GM23338 (cell line): ENCODE measurements around the gene PPP1R3F. TPM values are rescaled to one million over a fixed set of nuclear protein-coding genes. Genes with fewer than 3 reads are reported as not detected.

Source experiments
- ATAC-seq: fragments of 200-7000 bp; cut with Tn5 transposase; 3 replicates; pipeline ENCODE4 v1.9.1; 2020
- DNase-seq: peaks from one replicate; pipeline ENCODE4 v3.0.0-alpha.2; 2015; ENCODE audit warnings: low spot score
- H2AFZ ChIP-seq: fragments of 200-600 bp; sonication (generic); 2 replicates; pipeline ENCODE4 v1.8.0; 2016; ENCODE audit warnings: antibody characterized with exemption, mild to moderate bottlenecking, moderate library complexity
- H3F3A ChIP-seq: fragments of 200-600 bp; sonication (generic); replicated peaks from 2 replicates; pipeline ENCODE4 v1.8.0; 2017; ENCODE audit warnings: antibody characterized with exemption, mixed run types, low read depth
- H3K27ac ChIP-seq: fragments of 200-600 bp; sonication (generic); 2 replicates; pipeline ENCODE4 v1.6.1; 2016; ENCODE audit warnings: low read depth
- H3K27me3 ChIP-seq: fragments of 200-600 bp; sonication (generic); 2 replicates; pipeline ENCODE4 v1.8.0; 2016; ENCODE audit warnings: mild to moderate bottlenecking, mixed run types, moderate library complexity; ENCODE audit not compliant: insufficient read depth
- H3K36me3 ChIP-seq: fragments of 200-600 bp; sonication (generic); 2 replicates; pipeline ENCODE4 v1.8.0; 2016; ENCODE audit warnings: mild to moderate bottlenecking; ENCODE audit not compliant: insufficient read depth
- H3K4me1 ChIP-seq: fragments of 200-600 bp; sonication (generic); 2 replicates; pipeline ENCODE4 v1.8.0; 2016; ENCODE audit warnings: mild to moderate bottlenecking, moderate library complexity; ENCODE audit not compliant: insufficient read depth
- H3K4me2 ChIP-seq: fragments of 200-600 bp; sonication (generic); 2 replicates; pipeline ENCODE4 v1.7.1; 2017; ENCODE audit warnings: mixed run types
- H3K4me3 ChIP-seq: fragments of 200-600 bp; sonication (generic); 2 replicates; pipeline ENCODE4 v1.6.1; 2016; ENCODE audit warnings: mixed run types
- H3K79me2 ChIP-seq: fragments of 200-600 bp; sonication (generic); replicated peaks from 2 replicates; pipeline ENCODE4 v1.8.0; 2017; ENCODE audit warnings: mild to moderate bottlenecking; ENCODE audit not compliant: insufficient read depth
- H3K9me2 ChIP-seq: fragments of 200-600 bp; sonication (generic); 2 replicates; pipeline ENCODE4 v1.8.0; 2017; ENCODE audit not compliant: insufficient read depth
- H4K20me1 ChIP-seq: fragments of 200-600 bp; sonication (generic); replicated peaks from 2 replicates; pipeline ENCODE4 v1.8.0; 2017; ENCODE audit warnings: mild to moderate bottlenecking; ENCODE audit not compliant: insufficient read depth
- H3K27ac Mint-ChIP-seq: 2 replicates; pipeline ENCODE4 v1.8.0; 2020; ENCODE audit warnings: inconsistent platforms, mild to moderate bottlenecking, moderate library complexity, mixed read lengths
- H3K27me3 Mint-ChIP-seq: 3 replicates; pipeline ENCODE4 v1.8.0; 2022; ENCODE audit warnings: low read depth, mild to moderate bottlenecking, moderate library complexity, mixed read lengths, inconsistent platforms; ENCODE audit not compliant: insufficient read depth, poor library complexity
- H3K36me3 Mint-ChIP-seq: 3 replicates; pipeline ENCODE4 v1.8.0; 2021; ENCODE audit warnings: low read depth, mild to moderate bottlenecking, inconsistent platforms, moderate library complexity, mixed read lengths
- H3K4me1 Mint-ChIP-seq: 3 replicates; pipeline ENCODE4 v1.8.0; 2020; ENCODE audit warnings: mild to moderate bottlenecking, inconsistent platforms, mixed read lengths
- H3K4me3 Mint-ChIP-seq: 3 replicates; pipeline ENCODE4 v1.8.0; 2021; ENCODE audit warnings: moderate library complexity, mild to moderate bottlenecking, inconsistent platforms, mixed read lengths
- H3K9me3 Mint-ChIP-seq: 3 replicates; pipeline ENCODE4 v1.8.0; 2020; ENCODE audit warnings: moderate library complexity, mild to moderate bottlenecking, inconsistent platforms, mixed read lengths
- JUNB ChIP-seq: IDR thresholded peaks from one replicate; pipeline ENCODE4 v1.6.1; 2016; ENCODE audit warnings: antibody characterized with exemption; ENCODE audit not compliant: unreplicated experiment
- POLR2AphosphoS5 ChIP-seq: IDR thresholded peaks from 2 replicates; pipeline ENCODE4 v1.6.1; 2016; ENCODE audit warnings: antibody characterized with exemption, low read depth
- STAT1 ChIP-seq: IDR thresholded peaks from one replicate; pipeline ENCODE4 v1.6.1; 2016; ENCODE audit warnings: antibody characterized with exemption; ENCODE audit not compliant: unreplicated experiment
- polyA plus RNA-seq: library from polyadenylated mRNA; unstranded; fragments of >200 nt; fragmentation: Nextera tagmentation; extraction: Ambion mirVana; gene quantifications from 2 replicates; pipeline ENCODE4 v1.2.1, GENCODE V29; 2016
- total RNA-seq: library from RNA; depleted of rRNA; stranded (reverse); fragments of >200 nt; shearing (Covaris generic); gene quantifications from 2 replicates; pipeline ENCODE4 v1.2.3, GENCODE V29; 2014
- TF ChIP-seq, protein P1 (sequence below): IDR thresholded peaks from 2 replicates; pipeline ENCODE4 v1.6.1; 2016; ENCODE audit warnings: antibody characterized with exemption
- TF ChIP-seq, protein P2 (sequence below), 2 experiments: fragments of 200-600 bp in 1 of 2; sonication (generic) in 1 of 2; conservative IDR thresholded peaks; 2 replicates each; pipeline versions ENCODE4 v1.5.1 to v1.6.1; 2016 to 2017; ENCODE audit warnings: antibody characterized with exemption in 2 of 2, low read depth in 2 of 2, mild to moderate bottlenecking in 2 of 2, moderate library complexity in 1 of 2
- TF ChIP-seq, protein P3 (sequence below): IDR thresholded peaks from one replicate; pipeline ENCODE4 v1.6.1; 2018; ENCODE audit warnings: antibody characterized with exemption; ENCODE audit not compliant: unreplicated experiment
- TF ChIP-seq, protein P4 (sequence below): fragments of 250-450 bp; sonication (Bioruptor Pico); IDR thresholded peaks from 2 replicates; pipeline ENCODE4 v1.5.0; 2020; ENCODE audit warnings: mild to moderate bottlenecking, moderate library complexity

PPP1R3F gene
- total and polyA plus RNA-seq, 2 experiments from 2014 or later: 3.1 to 11.3 TPM

DNA sequence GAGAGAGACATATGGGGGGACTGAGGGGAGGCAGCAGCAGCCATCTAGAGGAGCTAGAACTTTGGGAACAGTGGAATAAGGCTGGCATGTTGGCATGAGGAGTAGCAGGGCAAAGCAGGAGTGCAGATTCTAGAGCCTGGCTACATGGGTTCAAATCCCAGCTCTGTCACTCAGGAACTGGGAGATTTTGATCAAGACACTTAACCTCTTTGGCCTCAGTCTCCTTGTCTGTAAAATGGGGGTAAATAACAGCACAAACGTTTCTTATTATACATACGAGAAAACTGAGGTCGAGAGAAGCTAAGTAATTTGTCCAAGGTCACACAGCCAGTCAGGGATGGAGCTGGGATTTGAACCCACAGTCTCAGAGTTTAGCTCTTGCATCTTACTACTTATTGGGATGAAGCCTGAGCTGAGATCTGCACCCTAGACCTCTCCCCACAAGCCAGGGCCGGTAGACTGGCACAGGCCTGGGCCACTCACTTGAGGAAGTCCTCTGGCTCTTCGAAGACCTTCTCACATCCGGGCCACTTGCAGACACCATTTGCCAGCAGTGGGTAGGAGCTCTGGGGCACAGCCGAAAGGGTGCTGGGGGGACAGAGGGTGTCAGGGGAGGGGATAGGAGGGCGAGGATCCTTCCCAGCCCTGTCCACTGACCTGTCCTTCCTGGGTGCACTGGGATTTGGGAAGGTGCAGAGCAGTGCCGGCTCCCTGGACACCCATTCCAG lies 13.2 kb upstream of the PPP1R3F start (continued):
- TF ChIP-seq, protein P1, sequence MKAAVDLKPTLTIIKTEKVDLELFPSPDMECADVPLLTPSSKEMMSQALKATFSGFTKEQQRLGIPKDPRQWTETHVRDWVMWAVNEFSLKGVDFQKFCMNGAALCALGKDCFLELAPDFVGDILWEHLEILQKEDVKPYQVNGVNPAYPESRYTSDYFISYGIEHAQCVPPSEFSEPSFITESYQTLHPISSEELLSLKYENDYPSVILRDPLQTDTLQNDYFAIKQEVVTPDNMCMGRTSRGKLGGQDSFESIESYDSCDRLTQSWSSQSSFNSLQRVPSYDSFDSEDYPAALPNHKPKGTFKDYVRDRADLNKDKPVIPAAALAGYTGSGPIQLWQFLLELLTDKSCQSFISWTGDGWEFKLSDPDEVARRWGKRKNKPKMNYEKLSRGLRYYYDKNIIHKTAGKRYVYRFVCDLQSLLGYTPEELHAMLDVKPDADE: no peak
- TF ChIP-seq, protein P2, sequence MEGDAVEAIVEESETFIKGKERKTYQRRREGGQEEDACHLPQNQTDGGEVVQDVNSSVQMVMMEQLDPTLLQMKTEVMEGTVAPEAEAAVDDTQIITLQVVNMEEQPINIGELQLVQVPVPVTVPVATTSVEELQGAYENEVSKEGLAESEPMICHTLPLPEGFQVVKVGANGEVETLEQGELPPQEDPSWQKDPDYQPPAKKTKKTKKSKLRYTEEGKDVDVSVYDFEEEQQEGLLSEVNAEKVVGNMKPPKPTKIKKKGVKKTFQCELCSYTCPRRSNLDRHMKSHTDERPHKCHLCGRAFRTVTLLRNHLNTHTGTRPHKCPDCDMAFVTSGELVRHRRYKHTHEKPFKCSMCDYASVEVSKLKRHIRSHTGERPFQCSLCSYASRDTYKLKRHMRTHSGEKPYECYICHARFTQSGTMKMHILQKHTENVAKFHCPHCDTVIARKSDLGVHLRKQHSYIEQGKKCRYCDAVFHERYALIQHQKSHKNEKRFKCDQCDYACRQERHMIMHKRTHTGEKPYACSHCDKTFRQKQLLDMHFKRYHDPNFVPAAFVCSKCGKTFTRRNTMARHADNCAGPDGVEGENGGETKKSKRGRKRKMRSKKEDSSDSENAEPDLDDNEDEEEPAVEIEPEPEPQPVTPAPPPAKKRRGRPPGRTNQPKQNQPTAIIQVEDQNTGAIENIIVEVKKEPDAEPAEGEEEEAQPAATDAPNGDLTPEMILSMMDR (conservative IDR thresholded peaks at IDR 0.05; ENCODE audit: low read depth in 2 of 2): no peak
- TF ChIP-seq STAT1: no peak
- TF ChIP-seq JUNB: no peak
- TF ChIP-seq, protein P3, sequence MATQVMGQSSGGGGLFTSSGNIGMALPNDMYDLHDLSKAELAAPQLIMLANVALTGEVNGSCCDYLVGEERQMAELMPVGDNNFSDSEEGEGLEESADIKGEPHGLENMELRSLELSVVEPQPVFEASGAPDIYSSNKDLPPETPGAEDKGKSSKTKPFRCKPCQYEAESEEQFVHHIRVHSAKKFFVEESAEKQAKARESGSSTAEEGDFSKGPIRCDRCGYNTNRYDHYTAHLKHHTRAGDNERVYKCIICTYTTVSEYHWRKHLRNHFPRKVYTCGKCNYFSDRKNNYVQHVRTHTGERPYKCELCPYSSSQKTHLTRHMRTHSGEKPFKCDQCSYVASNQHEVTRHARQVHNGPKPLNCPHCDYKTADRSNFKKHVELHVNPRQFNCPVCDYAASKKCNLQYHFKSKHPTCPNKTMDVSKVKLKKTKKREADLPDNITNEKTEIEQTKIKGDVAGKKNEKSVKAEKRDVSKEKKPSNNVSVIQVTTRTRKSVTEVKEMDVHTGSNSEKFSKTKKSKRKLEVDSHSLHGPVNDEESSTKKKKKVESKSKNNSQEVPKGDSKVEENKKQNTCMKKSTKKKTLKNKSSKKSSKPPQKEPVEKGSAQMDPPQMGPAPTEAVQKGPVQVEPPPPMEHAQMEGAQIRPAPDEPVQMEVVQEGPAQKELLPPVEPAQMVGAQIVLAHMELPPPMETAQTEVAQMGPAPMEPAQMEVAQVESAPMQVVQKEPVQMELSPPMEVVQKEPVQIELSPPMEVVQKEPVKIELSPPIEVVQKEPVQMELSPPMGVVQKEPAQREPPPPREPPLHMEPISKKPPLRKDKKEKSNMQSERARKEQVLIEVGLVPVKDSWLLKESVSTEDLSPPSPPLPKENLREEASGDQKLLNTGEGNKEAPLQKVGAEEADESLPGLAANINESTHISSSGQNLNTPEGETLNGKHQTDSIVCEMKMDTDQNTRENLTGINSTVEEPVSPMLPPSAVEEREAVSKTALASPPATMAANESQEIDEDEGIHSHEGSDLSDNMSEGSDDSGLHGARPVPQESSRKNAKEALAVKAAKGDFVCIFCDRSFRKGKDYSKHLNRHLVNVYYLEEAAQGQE: no peak

DNA sequence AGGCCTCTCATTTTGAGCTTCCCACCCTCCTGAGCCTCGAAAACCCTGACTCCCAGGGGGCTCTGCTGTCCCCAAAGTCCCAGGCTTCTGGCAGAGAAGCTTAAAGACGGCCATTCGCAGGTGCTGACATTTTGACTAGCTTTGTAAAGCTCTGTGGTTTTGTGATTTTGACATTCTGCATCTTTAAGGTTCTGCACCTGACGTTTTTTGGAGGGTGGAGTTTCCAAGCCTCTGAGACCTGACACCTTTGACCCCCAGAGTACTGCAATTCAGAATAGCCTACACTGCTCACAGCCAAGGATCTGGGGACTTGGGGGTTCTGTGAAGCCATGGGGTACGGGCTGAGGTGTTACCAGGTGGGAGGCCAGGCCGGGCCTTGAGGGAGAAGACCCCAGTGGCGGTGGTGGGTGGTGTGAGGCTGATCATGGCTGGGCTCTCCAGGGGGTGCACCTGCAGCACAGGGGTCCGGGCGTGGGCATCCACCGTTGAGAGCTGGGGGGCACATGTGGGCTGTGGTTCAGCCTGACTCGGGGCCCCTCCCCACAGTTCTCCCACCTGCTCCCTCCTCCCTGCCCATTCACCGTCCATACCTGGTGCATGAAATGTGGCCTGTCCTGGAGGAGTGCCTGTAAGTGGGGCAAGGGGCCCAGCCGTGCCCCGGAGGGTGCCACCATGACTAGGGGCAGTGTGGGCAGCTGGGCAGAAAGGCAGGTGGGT lies 12.4 kb upstream of the PPP1R3F start:
- TF ChIP-seq, protein P4, sequence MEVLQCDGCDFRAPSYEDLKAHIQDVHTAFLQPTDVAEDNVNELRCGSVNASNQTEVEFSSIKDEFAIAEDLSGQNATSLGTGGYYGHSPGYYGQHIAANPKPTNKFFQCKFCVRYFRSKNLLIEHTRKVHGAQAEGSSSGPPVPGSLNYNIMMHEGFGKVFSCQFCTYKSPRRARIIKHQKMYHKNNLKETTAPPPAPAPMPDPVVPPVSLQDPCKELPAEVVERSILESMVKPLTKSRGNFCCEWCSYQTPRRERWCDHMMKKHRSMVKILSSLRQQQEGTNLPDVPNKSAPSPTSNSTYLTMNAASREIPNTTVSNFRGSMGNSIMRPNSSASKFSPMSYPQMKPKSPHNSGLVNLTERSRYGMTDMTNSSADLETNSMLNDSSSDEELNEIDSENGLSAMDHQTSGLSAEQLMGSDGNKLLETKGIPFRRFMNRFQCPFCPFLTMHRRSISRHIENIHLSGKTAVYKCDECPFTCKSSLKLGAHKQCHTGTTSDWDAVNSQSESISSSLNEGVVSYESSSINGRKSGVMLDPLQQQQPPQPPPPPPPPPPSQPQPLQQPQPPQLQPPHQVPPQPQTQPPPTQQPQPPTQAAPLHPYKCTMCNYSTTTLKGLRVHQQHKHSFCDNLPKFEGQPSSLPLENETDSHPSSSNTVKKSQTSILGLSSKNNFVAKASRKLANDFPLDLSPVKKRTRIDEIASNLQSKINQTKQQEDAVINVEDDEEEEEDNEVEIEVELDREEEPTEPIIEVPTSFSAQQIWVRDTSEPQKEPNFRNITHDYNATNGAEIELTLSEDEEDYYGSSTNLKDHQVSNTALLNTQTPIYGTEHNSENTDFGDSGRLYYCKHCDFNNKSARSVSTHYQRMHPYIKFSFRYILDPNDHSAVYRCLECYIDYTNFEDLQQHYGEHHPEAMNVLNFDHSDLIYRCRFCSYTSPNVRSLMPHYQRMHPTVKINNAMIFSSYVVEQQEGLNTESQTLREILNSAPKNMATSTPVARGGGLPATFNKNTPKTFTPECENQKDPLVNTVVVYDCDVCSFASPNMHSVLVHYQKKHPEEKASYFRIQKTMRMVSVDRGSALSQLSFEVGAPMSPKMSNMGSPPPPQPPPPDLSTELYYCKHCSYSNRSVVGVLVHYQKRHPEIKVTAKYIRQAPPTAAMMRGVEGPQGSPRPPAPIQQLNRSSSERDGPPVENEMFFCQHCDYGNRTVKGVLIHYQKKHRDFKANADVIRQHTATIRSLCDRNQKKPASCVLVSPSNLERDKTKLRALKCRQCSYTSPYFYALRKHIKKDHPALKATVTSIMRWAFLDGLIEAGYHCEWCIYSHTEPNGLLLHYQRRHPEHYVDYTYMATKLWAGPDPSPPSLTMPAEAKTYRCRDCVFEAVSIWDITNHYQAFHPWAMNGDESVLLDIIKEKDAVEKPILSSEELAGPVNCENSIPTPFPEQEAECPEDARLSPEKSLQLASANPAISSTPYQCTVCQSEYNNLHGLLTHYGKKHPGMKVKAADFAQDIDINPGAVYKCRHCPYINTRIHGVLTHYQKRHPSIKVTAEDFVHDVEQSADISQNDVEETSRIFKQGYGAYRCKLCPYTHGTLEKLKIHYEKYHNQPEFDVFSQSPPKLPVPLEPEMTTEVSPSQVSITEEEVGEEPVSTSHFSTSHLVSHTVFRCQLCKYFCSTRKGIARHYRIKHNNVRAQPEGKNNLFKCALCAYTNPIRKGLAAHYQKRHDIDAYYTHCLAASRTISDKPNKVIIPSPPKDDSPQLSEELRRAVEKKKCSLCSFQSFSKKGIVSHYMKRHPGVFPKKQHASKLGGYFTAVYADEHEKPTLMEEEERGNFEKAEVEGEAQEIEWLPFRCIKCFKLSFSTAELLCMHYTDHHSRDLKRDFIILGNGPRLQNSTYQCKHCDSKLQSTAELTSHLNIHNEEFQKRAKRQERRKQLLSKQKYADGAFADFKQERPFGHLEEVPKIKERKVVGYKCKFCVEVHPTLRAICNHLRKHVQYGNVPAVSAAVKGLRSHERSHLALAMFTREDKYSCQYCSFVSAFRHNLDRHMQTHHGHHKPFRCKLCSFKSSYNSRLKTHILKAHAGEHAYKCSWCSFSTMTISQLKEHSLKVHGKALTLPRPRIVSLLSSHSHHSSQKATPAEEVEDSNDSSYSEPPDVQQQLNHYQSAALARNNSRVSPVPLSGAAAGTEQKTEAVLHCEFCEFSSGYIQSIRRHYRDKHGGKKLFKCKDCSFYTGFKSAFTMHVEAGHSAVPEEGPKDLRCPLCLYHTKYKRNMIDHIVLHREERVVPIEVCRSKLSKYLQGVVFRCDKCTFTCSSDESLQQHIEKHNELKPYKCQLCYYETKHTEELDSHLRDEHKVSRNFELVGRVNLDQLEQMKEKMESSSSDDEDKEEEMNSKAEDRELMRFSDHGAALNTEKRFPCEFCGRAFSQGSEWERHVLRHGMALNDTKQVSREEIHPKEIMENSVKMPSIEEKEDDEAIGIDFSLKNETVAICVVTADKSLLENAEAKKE (CRISPR knock-in tag): no peak
- TF ChIP-seq POLR2AphosphoS5: no peak
- H3K4me2 ChIP-seq: no peak overlapping the region
- H2AFZ ChIP-seq: no peak overlapping the region
- H3K9me3 Mint-ChIP-seq: no peaks in the 10 kb centered on the region
- H3K27ac Mint-ChIP-seq: no peak overlapping the region
- no peaks in the 10 kb centered on the region for H3K27me3 ChIP-seq
- no peaks in the 10 kb centered on the region for H3K79me2 ChIP-seq
- H3K4me1 Mint-ChIP-seq: peaks cover 4% of the 10 kb centered on the region; the same call in 2 of the 3 replicates
- no peak overlapping the region for H3K27ac ChIP-seq
- H3K27me3 Mint-ChIP-seq: peaks cover 3% of the 10 kb centered on the region
- H3K4me3 Mint-ChIP-seq: no peak overlapping the region
- H3K4me3 ChIP-seq: no peak overlapping the region
- DNase-seq: no peak
- ATAC-seq: no peak
- no peaks in the 10 kb centered on the region for H3K9me2 ChIP-seq
- no peaks in the 10 kb centered on the region for H3K4me1 ChIP-seq
- H3K36me3 ChIP-seq: no peaks in the 10 kb centered on the region
- H3F3A ChIP-seq: no peaks in the 10 kb centered on the region
- no peaks in the 10 kb centered on the region for H4K20me1 ChIP-seq
- no peaks in the 10 kb centered on the region; the same call in 2 of the 3 replicates for H3K36me3 Mint-ChIP-seq
